ENCODE results near the gene PARD6G.
"Not testable (repeated sequence)": the region's sequence is repeated elsewhere in the genome, so short reads cannot be mapped to it uniquely, and the experiment has no call there.

PARD6G gene

GRCh38 chr18:80241919-80242777, 5.2 kb downstream of the PARD6G start:
- DNase-seq, result no peak

GRCh38 chr18:80239830-80240229, 7.5 kb downstream of the PARD6G start:
- no peak for DNase-seq

- DNase-seq, result no peak
Observed at GRCh38 chr18:80238651-80239260, 8.6 kb downstream of the PARD6G start.

- DNase-seq, result not testable (repeated sequence)
Observed at GRCh38 chr18:80237519-80237918, 9.8 kb downstream of the PARD6G start.

GRCh38 chr18:80234398-80234797, 12.9 kb downstream of the PARD6G start:
- no peak for DNase-seq

GRCh38 chr18:80233899-80234298, 13.4 kb downstream of the PARD6G start:
- DNase-seq, result no peak

- DNase-seq, result no peak
Observed at GRCh38 chr18:80233201-80233835, 14.0 kb downstream of the PARD6G start.

GRCh38 chr18:80232710-80233109, 14.6 kb downstream of the PARD6G start:
- DNase-seq, result no peak

GRCh38 chr18:80232030-80232429, 15.3 kb downstream of the PARD6G start:
- no peak for DNase-seq

- DNase-seq, result no peak
Observed at GRCh38 chr18:80231616-80232015, 15.7 kb downstream of the PARD6G start.

GRCh38 chr18:80231151-80231550, 16.2 kb downstream of the PARD6G start:
- no peak for DNase-seq

- DNase-seq, result no peak
Observed at GRCh38 chr18:80229766-80230745, 17.3 kb downstream of the PARD6G start.

GRCh38 chr18:80229363-80229762, 18.0 kb downstream of the PARD6G start:
- no peak for DNase-seq

- DNase-seq, result no peak
Observed at GRCh38 chr18:80228051-80228848, 19.1 kb downstream of the PARD6G start.

- DNase-seq, result no peak
Observed at GRCh38 chr18:80227472-80227871, 19.8 kb downstream of the PARD6G start.

GRCh38 chr18:80225685-80226084, 21.6 kb downstream of the PARD6G start:
- DNase-seq, result no peak

GRCh38 chr18:80223581-80224148, 23.6 kb downstream of the PARD6G start:
- no peak for DNase-seq

GRCh38 chr18:80219488-80219887, 27.8 kb downstream of the PARD6G start:
- not testable (repeated sequence) for DNase-seq

- no peak for DNase-seq
Observed at GRCh38 chr18:80218341-80219227, 28.7 kb downstream of the PARD6G start.

- DNase-seq, result no peak
Observed at GRCh38 chr18:80213182-80213581, 34.1 kb downstream of the PARD6G start.

All from C1 segment of cervical spinal cord (tissue), 14 donors.